ENCODE measurements around the gene MESP2.

- no peak for TF ChIP-seq YY1 (IDR thresholded peaks at IDR 0.05; ENCODE audit: insufficient read depth, insufficient read length)
- no peak for TF ChIP-seq SUZ12 (IDR thresholded peaks at IDR 0.05; ENCODE audit: extremely low read depth, insufficient read depth, insufficient read length)
- no peak for TF ChIP-seq ZNF274 (IDR thresholded peaks at IDR 0.05; ENCODE audit: low read depth, low read length)
Measured at GRCh38 chr15:89767411-89767915, 8.7 kb upstream of the MESP2 start.

All from NT2/D1 (cell line).